NCI-H345 treated with DMSO at 0.1 percent for 48 hours (cell line): ENCODE data around the gene SCPEP1.
A peak's percentile ranks its signal among the peaks of the same experiment; 100 is the strongest.
"Not testable (repeated sequence)": the region's sequence is repeated elsewhere in the genome, so short reads cannot be mapped to it uniquely, and the experiment has no call there.

Experiments used
- DNase-seq: peaks from one replicate; lab custom pipeline; 2025; ENCODE audit not compliant: unreplicated experiment; lab: John Stamatoyannopoulos, UW

SCPEP1 gene

GRCh38 chr17:56977673-56978395, at the start of gene SCPEP1:
Gene SCPEP1 (plus strand): TSS chr17:56978131. CDS start chr17:56978160, 29 bp downstream.
- DNase-seq, result peak; percentile 68

GRCh38 chr17:56928586-56928985, 49.3 kb upstream of the SCPEP1 start:
- no peak for DNase-seq

GRCh38 chr17:56929362-56929969, 48.5 kb upstream of the SCPEP1 start:
- no peak for DNase-seq

GRCh38 chr17:56930739-56931337, 47.1 kb upstream of the SCPEP1 start:
- DNase-seq, result no peak

GRCh38 chr17:56933151-56933745, 44.7 kb upstream of the SCPEP1 start:
- DNase-seq, result no peak

GRCh38 chr17:56933868-56934267, 44.1 kb upstream of the SCPEP1 start:
- DNase-seq, result no peak

- DNase-seq, result no peak
Measured at GRCh38 chr17:56934280-56934679, 43.7 kb upstream of the SCPEP1 start.

GRCh38 chr17:56935461-56935860, 42.5 kb upstream of the SCPEP1 start:
- DNase-seq, result no peak

GRCh38 chr17:56936697-56937322, 41.1 kb upstream of the SCPEP1 start:
- DNase-seq, result no peak

- no peak for DNase-seq
Measured at GRCh38 chr17:56937687-56938086, 40.2 kb upstream of the SCPEP1 start.

GRCh38 chr17:56938206-56938605, 39.7 kb upstream of the SCPEP1 start:
- DNase-seq, result not testable (repeated sequence)

GRCh38 chr17:56939869-56940484, 38.0 kb upstream of the SCPEP1 start:
- DNase-seq, result peak; percentile 28

GRCh38 chr17:56943505-56944125, 34.3 kb upstream of the SCPEP1 start:
- no peak for DNase-seq

GRCh38 chr17:56945938-56946505, 31.9 kb upstream of the SCPEP1 start:
- no peak for DNase-seq

- no peak for DNase-seq
Measured at GRCh38 chr17:56947741-56948140, 30.2 kb upstream of the SCPEP1 start.

- DNase-seq, result no peak
Measured at GRCh38 chr17:56948491-56948890, 29.4 kb upstream of the SCPEP1 start.

- DNase-seq, result no peak
Measured at GRCh38 chr17:56949595-56949994, 28.3 kb upstream of the SCPEP1 start.

- DNase-seq, result no peak
Measured at GRCh38 chr17:56956992-56957391, 20.9 kb upstream of the SCPEP1 start.

- DNase-seq, result peak; percentile 91
Measured at GRCh38 chr17:56960596-56961538, 17.1 kb upstream of the SCPEP1 start, which contains the start of gene COIL. Gene COIL (minus strand): TSS chr17:56961050. CDS start chr17:56961019, 31 bp downstream.
